ENCODE data around the gene DYNC1LI2.

- TF ChIP-seq CTCF (IDR thresholded peaks at IDR 0.05) = peak; percentile 73
- TF ChIP-seq EZH2 (IDR thresholded peaks at IDR 0.05) = no peak
- TF ChIP-seq EZH2phosphoT487 (IDR thresholded peaks at IDR 0.05) = no peak
Observed at GRCh38 chr16:66751303-66751991, at the start of gene DYNC1LI2.
